ENCODE measurements around the gene P2RX6. TPM values are rescaled to one million over a fixed set of nuclear protein-coding genes. Genes with fewer than 3 reads are reported as not detected.

P2RX6 gene
- polyA plus RNA-seq, 1 donor (not counting 4 experiments of a cell fraction or from before 2014, with no cell fraction given), result 0.87 TPM

- no peak for FAIRE-seq
- DNase-seq (ENCODE audit: low read depth, low spot score), result no peak
- Histone ChIP-seq H2AFZ (ENCODE audit: control insufficient read depth, low read length) (no peak overlapping the region), H3K79me2 (ENCODE audit: control insufficient read depth, insufficient read depth, low read length) (no peaks in the 10 kb centered on the region), H3K4me3 (ENCODE audit: control insufficient read depth in 2 of 3, extremely low read depth in 1 of 3, insufficient read depth in 2 of 3, low read depth in 1 of 3, low read length in 3 of 3) (no peak overlapping the region), H3K9me3 (ENCODE audit: control insufficient read depth, low read depth, low read length) (no peaks in the 10 kb centered on the region), H3K9ac (ENCODE audit: control insufficient read depth, extremely low read depth, insufficient read depth, low read length) (no peak overlapping the region), H3K36me3 (ENCODE audit: control insufficient read depth in 2 of 2, extremely low read depth in 1 of 2, insufficient read depth in 2 of 2, low read length in 2 of 2) (no peaks in the 10 kb centered on the region), H3K27me3 (ENCODE audit: control insufficient read depth, extremely low read depth, insufficient read depth, low read length) (peaks cover 22% of the 10 kb centered on the region), H3K27ac (ENCODE audit: control insufficient read depth, insufficient read depth, low read length) (no peak overlapping the region), H3K4me1 (ENCODE audit: control insufficient read depth, extremely low read depth, insufficient read depth, low read length) (peaks cover 31% of the 10 kb centered on the region), H3K4me2 (ENCODE audit: control insufficient read depth, extremely low read depth, insufficient read depth, low read depth, low read length) (no peak overlapping the region), H3K9me1 (ENCODE audit: control insufficient read depth, extremely low read depth, insufficient read depth, low read length) (no peaks in the 10 kb centered on the region), H4K20me1 (ENCODE audit: control insufficient read depth, extremely low read depth, insufficient read depth, low read length) (no peaks in the 10 kb centered on the region)
- dilution Hi-C loops (cut with MboI; ENCODE audit: extremely low pct_ligation_motif_present, low sequenced_read_pairs), result no loop called here
- TF ChIP-seq EZH2 (IDR thresholded peaks at IDR 0.05; ENCODE audit: low read length) (no peak), CTCF (optimal IDR thresholded peaks at IDR 0.05 in 1 of 3, IDR thresholded peaks at IDR 0.05 in 1 of 3, conservative IDR thresholded peaks at IDR 0.05 in 1 of 3; ENCODE audit: extremely low read depth in 1 of 3, insufficient read depth in 2 of 3, low read length in 3 of 3) (no peak)
Observed at GRCh38 chr22:21028277-21029251, 13.6 kb downstream of the P2RX6 start.

GRCh38 chr22:21029486-21030025, 14.6 kb downstream of the P2RX6 start:
- no peak overlapping the region for H3K9ac ChIP-seq (ENCODE audit: control insufficient read depth, extremely low read depth, insufficient read depth, low read length)
- H3K9me3 ChIP-seq (ENCODE audit: control insufficient read depth, low read depth, low read length), result no peaks in the 10 kb centered on the region
- no peak overlapping the region for H3K27ac ChIP-seq (ENCODE audit: control insufficient read depth, insufficient read depth, low read length)
- DNase-seq (ENCODE audit: low read depth, low spot score), result no peak
- H3K27me3 ChIP-seq (ENCODE audit: control insufficient read depth, extremely low read depth, insufficient read depth, low read length), result peaks cover 22% of the 10 kb centered on the region
- no peaks in the 10 kb centered on the region for H4K20me1 ChIP-seq (ENCODE audit: control insufficient read depth, extremely low read depth, insufficient read depth, low read length)
- H3K4me2 ChIP-seq (ENCODE audit: control insufficient read depth, extremely low read depth, insufficient read depth, low read depth, low read length), result no peak overlapping the region
- H3K4me3 ChIP-seq (ENCODE audit: control insufficient read depth in 2 of 3, extremely low read depth in 1 of 3, insufficient read depth in 2 of 3, low read depth in 1 of 3, low read length in 3 of 3), result no peak overlapping the region
- H3K36me3 ChIP-seq (ENCODE audit: control insufficient read depth in 2 of 2, extremely low read depth in 1 of 2, insufficient read depth in 2 of 2, low read length in 2 of 2), result no peaks in the 10 kb centered on the region
- TF ChIP-seq CTCF (optimal IDR thresholded peaks at IDR 0.05 in 1 of 3, IDR thresholded peaks at IDR 0.05 in 1 of 3, conservative IDR thresholded peaks at IDR 0.05 in 1 of 3; ENCODE audit: extremely low read depth in 1 of 3, insufficient read depth in 2 of 3, low read length in 3 of 3) (no peak), EZH2 (IDR thresholded peaks at IDR 0.05; ENCODE audit: low read length) (no peak)
- H3K79me2 ChIP-seq (ENCODE audit: control insufficient read depth, insufficient read depth, low read length), result no peaks in the 10 kb centered on the region
- dilution Hi-C loops (cut with MboI; ENCODE audit: extremely low pct_ligation_motif_present, low sequenced_read_pairs), result no loop called here
- no peaks in the 10 kb centered on the region for H3K9me1 ChIP-seq (ENCODE audit: control insufficient read depth, extremely low read depth, insufficient read depth, low read length)
- peaks cover 31% of the 10 kb centered on the region for H3K4me1 ChIP-seq (ENCODE audit: control insufficient read depth, extremely low read depth, insufficient read depth, low read length)
- FAIRE-seq, result no peak
- H2AFZ ChIP-seq (ENCODE audit: control insufficient read depth, low read length), result no peak overlapping the region
